Activated CD8-positive, alpha-beta memory T cell treated with anti-CD3 and anti-CD28 coated beads, Interleukin-2, amount 50 U/mL, for 4 hours (primary cell): ENCODE data around the gene TMEM178B.

Experiments
- DNase-seq: peaks from one replicate; pipeline ENCODE4 v3.0.0-alpha.2; 2020

Gene TMEM178B

GRCh38 chr7:141231018-141231792 is 157.3 kb downstream of the TMEM178B start:
- DNase-seq = no peak

- DNase-seq = no peak
These were observed 158.6 kb downstream of the TMEM178B start for GRCh38 chr7:141232286-141233051.

- no peak for DNase-seq
These were observed 160.7 kb downstream of the TMEM178B start for GRCh38 chr7:141234335-141235105.

GRCh38 chr7:141235656-141236055 is 161.8 kb downstream of the TMEM178B start:
- no peak for DNase-seq

GRCh38 chr7:141238596-141239243 is 164.9 kb downstream of the TMEM178B start:
- no peak for DNase-seq

GRCh38 chr7:141239661-141240060 is 165.8 kb downstream of the TMEM178B start:
- DNase-seq = no peak

- no peak for DNase-seq
These were observed 168.7 kb downstream of the TMEM178B start for GRCh38 chr7:141242568-141242967.

GRCh38 chr7:141243368-141243767 is 169.5 kb downstream of the TMEM178B start:
- no peak for DNase-seq

GRCh38 chr7:141244435-141244834 is 170.6 kb downstream of the TMEM178B start:
- no peak for DNase-seq

GRCh38 chr7:141246426-141246825 is 172.6 kb downstream of the TMEM178B start:
- no peak for DNase-seq

GRCh38 chr7:141251180-141251579 is 177.3 kb downstream of the TMEM178B start:
- DNase-seq = no peak

GRCh38 chr7:141251957-141252356 is 178.1 kb downstream of the TMEM178B start:
- no peak for DNase-seq

- DNase-seq = no peak
These were observed 183.7 kb downstream of the TMEM178B start for GRCh38 chr7:141257597-141257996.

- DNase-seq = no peak
These were observed 184.7 kb downstream of the TMEM178B start for GRCh38 chr7:141258559-141258958.

GRCh38 chr7:141262101-141263090 is 188.5 kb downstream of the TMEM178B start:
- DNase-seq = no peak

GRCh38 chr7:141263508-141263907 is 189.6 kb downstream of the TMEM178B start:
- no peak for DNase-seq

GRCh38 chr7:141263983-141264382 is 190.1 kb downstream of the TMEM178B start:
- DNase-seq = no peak

GRCh38 chr7:141264511-141264910 is 190.6 kb downstream of the TMEM178B start:
- no peak for DNase-seq

- no peak for DNase-seq
These were observed 191.8 kb downstream of the TMEM178B start for GRCh38 chr7:141265668-141266067.

GRCh38 chr7:141268614-141269013 is 194.8 kb downstream of the TMEM178B start:
- no peak for DNase-seq

- no peak for DNase-seq
These were observed 197.6 kb downstream of the TMEM178B start for GRCh38 chr7:141271451-141271850.

- no peak for DNase-seq
These were observed 198.6 kb downstream of the TMEM178B start for GRCh38 chr7:141272417-141272816.
